GM23338 (cell line): ENCODE measurements around the gene NDST4. TPM values are rescaled to one million over a fixed set of nuclear protein-coding genes. Genes with fewer than 3 reads are reported as not detected.

Experiments
- ATAC-seq: fragments of 200-7000 bp; cut with Tn5 transposase; 3 replicates; pipeline ENCODE4 v1.9.1; 2020
- DNase-seq: peaks from one replicate; pipeline ENCODE4 v3.0.0-alpha.2; 2015; ENCODE audit warnings: low spot score
- H2AFZ ChIP-seq: fragments of 200-600 bp; sonication (generic); 2 replicates; pipeline ENCODE4 v1.8.0; 2016; ENCODE audit warnings: antibody characterized with exemption, mild to moderate bottlenecking, moderate library complexity
- H3F3A ChIP-seq: fragments of 200-600 bp; sonication (generic); replicated peaks from 2 replicates; pipeline ENCODE4 v1.8.0; 2017; ENCODE audit warnings: antibody characterized with exemption, mixed run types, low read depth
- H3K27ac ChIP-seq: fragments of 200-600 bp; sonication (generic); 2 replicates; pipeline ENCODE4 v1.6.1; 2016; ENCODE audit warnings: low read depth
- H3K27me3 ChIP-seq: fragments of 200-600 bp; sonication (generic); 2 replicates; pipeline ENCODE4 v1.8.0; 2016; ENCODE audit warnings: mild to moderate bottlenecking, mixed run types, moderate library complexity; ENCODE audit not compliant: insufficient read depth
- H3K36me3 ChIP-seq: fragments of 200-600 bp; sonication (generic); 2 replicates; pipeline ENCODE4 v1.8.0; 2016; ENCODE audit warnings: mild to moderate bottlenecking; ENCODE audit not compliant: insufficient read depth
- H3K4me1 ChIP-seq: fragments of 200-600 bp; sonication (generic); 2 replicates; pipeline ENCODE4 v1.8.0; 2016; ENCODE audit warnings: mild to moderate bottlenecking, moderate library complexity; ENCODE audit not compliant: insufficient read depth
- H3K4me2 ChIP-seq: fragments of 200-600 bp; sonication (generic); 2 replicates; pipeline ENCODE4 v1.7.1; 2017; ENCODE audit warnings: mixed run types
- H3K4me3 ChIP-seq: fragments of 200-600 bp; sonication (generic); 2 replicates; pipeline ENCODE4 v1.6.1; 2016; ENCODE audit warnings: mixed run types
- H3K79me2 ChIP-seq: fragments of 200-600 bp; sonication (generic); replicated peaks from 2 replicates; pipeline ENCODE4 v1.8.0; 2017; ENCODE audit warnings: mild to moderate bottlenecking; ENCODE audit not compliant: insufficient read depth
- H3K9me2 ChIP-seq: fragments of 200-600 bp; sonication (generic); 2 replicates; pipeline ENCODE4 v1.8.0; 2017; ENCODE audit not compliant: insufficient read depth
- H4K20me1 ChIP-seq: fragments of 200-600 bp; sonication (generic); replicated peaks from 2 replicates; pipeline ENCODE4 v1.8.0; 2017; ENCODE audit warnings: mild to moderate bottlenecking; ENCODE audit not compliant: insufficient read depth
- H3K27ac Mint-ChIP-seq: 2 replicates; pipeline ENCODE4 v1.8.0; 2020; ENCODE audit warnings: inconsistent platforms, mild to moderate bottlenecking, moderate library complexity, mixed read lengths
- H3K27me3 Mint-ChIP-seq: 3 replicates; pipeline ENCODE4 v1.8.0; 2022; ENCODE audit warnings: low read depth, mild to moderate bottlenecking, moderate library complexity, mixed read lengths, inconsistent platforms; ENCODE audit not compliant: insufficient read depth, poor library complexity
- H3K36me3 Mint-ChIP-seq: 3 replicates; pipeline ENCODE4 v1.8.0; 2021; ENCODE audit warnings: low read depth, mild to moderate bottlenecking, inconsistent platforms, moderate library complexity, mixed read lengths
- H3K4me1 Mint-ChIP-seq: 3 replicates; pipeline ENCODE4 v1.8.0; 2020; ENCODE audit warnings: mild to moderate bottlenecking, inconsistent platforms, mixed read lengths
- H3K4me3 Mint-ChIP-seq: 3 replicates; pipeline ENCODE4 v1.8.0; 2021; ENCODE audit warnings: moderate library complexity, mild to moderate bottlenecking, inconsistent platforms, mixed read lengths
- H3K9me3 Mint-ChIP-seq: 3 replicates; pipeline ENCODE4 v1.8.0; 2020; ENCODE audit warnings: moderate library complexity, mild to moderate bottlenecking, inconsistent platforms, mixed read lengths
- CREB1 ChIP-seq: fragments of 250-450 bp; sonication (Bioruptor Pico); IDR thresholded peaks from 2 replicates; pipeline ENCODE4 v1.5.0; 2020; ENCODE audit warnings: low read depth, mild to moderate bottlenecking, moderate library complexity
- CTCF ChIP-seq, 2 experiments: fragments of 200-600 bp in 1 of 2; sonication (generic) in 1 of 2; conservative IDR thresholded peaks; 2 replicates each; pipeline versions ENCODE4 v1.5.1 to v1.6.1; 2016 to 2017; ENCODE audit warnings: antibody characterized with exemption in 2 of 2, low read depth in 2 of 2, mild to moderate bottlenecking in 2 of 2, moderate library complexity in 1 of 2
- ETS1 ChIP-seq: IDR thresholded peaks from 2 replicates; pipeline ENCODE4 v1.6.1; 2016; ENCODE audit warnings: antibody characterized with exemption
- EZH2 ChIP-seq: fragments of 200-600 bp; sonication (generic); IDR thresholded peaks from one replicate; pipeline ENCODE4 v1.8.0; 2017; ENCODE audit warnings: antibody characterized with exemption, mild to moderate bottlenecking, low read depth; ENCODE audit not compliant: unreplicated experiment
- EZH2phosphoT487 ChIP-seq: fragments of 200-600 bp; sonication (generic); IDR thresholded peaks from one replicate; pipeline ENCODE4 v1.8.1; 2018; ENCODE audit warnings: antibody characterized with exemption; ENCODE audit not compliant: unreplicated experiment
- JUNB ChIP-seq: IDR thresholded peaks from one replicate; pipeline ENCODE4 v1.6.1; 2016; ENCODE audit warnings: antibody characterized with exemption; ENCODE audit not compliant: unreplicated experiment
- NANOG ChIP-seq: IDR thresholded peaks from 2 replicates; pipeline ENCODE4 v1.6.1; 2016; ENCODE audit warnings: antibody characterized with exemption, borderline replicate concordance
- POLR2AphosphoS5 ChIP-seq: IDR thresholded peaks from 2 replicates; pipeline ENCODE4 v1.6.1; 2016; ENCODE audit warnings: antibody characterized with exemption, low read depth
- REST ChIP-seq: IDR thresholded peaks from one replicate; pipeline ENCODE4 v1.6.1; 2018; ENCODE audit warnings: antibody characterized with exemption; ENCODE audit not compliant: unreplicated experiment
- STAT1 ChIP-seq: IDR thresholded peaks from one replicate; pipeline ENCODE4 v1.6.1; 2016; ENCODE audit warnings: antibody characterized with exemption; ENCODE audit not compliant: unreplicated experiment
- ZNF331 ChIP-seq: fragments of 250-450 bp; sonication (Bioruptor Pico); IDR thresholded peaks from 2 replicates; pipeline ENCODE4 v1.5.0; 2020; ENCODE audit warnings: low read depth, mild to moderate bottlenecking, moderate library complexity
- ZNF462 ChIP-seq: fragments of 250-450 bp; sonication (Bioruptor Pico); IDR thresholded peaks from 2 replicates; pipeline ENCODE4 v1.5.0; 2020; ENCODE audit warnings: mild to moderate bottlenecking, moderate library complexity
- polyA plus RNA-seq: library from polyadenylated mRNA; unstranded; fragments of >200 nt; fragmentation: Nextera tagmentation; extraction: Ambion mirVana; gene quantifications from 2 replicates; pipeline ENCODE4 v1.2.1, GENCODE V29; 2016
- total RNA-seq: library from RNA; depleted of rRNA; stranded (reverse); fragments of >200 nt; shearing (Covaris generic); gene quantifications from 2 replicates; pipeline ENCODE4 v1.2.3, GENCODE V29; 2014

Gene NDST4
- total and polyA plus RNA-seq, 2 experiments from 2014 or later, result not detected

GRCh38 chr4:115121351-115122043 lies 8.1 kb upstream of the NDST4 start:
- peaks cover 12% of the 10 kb centered on the region; the same call in 1 of the 2 replicates for H3K4me1 ChIP-seq
- H3K36me3 ChIP-seq, result no peaks in the 10 kb centered on the region
- no peak overlapping the region for H3K4me2 ChIP-seq
- peaks cover 9% of the 10 kb centered on the region for H3K4me1 Mint-ChIP-seq
- DNase-seq, result no peak
- no peaks in the 10 kb centered on the region for H3K27me3 Mint-ChIP-seq
- no peak for ATAC-seq
- H2AFZ ChIP-seq, result no peak overlapping the region
- H3K9me2 ChIP-seq, result no peaks in the 10 kb centered on the region
- H3K9me3 Mint-ChIP-seq, result no peaks in the 10 kb centered on the region
- no peak overlapping the region for H3K27ac Mint-ChIP-seq
- no peaks in the 10 kb centered on the region for H3F3A ChIP-seq
- H4K20me1 ChIP-seq, result no peaks in the 10 kb centered on the region
- no peak overlapping the region for H3K4me3 Mint-ChIP-seq
- no peak overlapping the region for H3K4me3 ChIP-seq
- no peaks in the 10 kb centered on the region for H3K27me3 ChIP-seq
- H3K79me2 ChIP-seq, result no peaks in the 10 kb centered on the region
- no peak overlapping the region for H3K27ac ChIP-seq
- TF ChIP-seq EZH2phosphoT487 (no peak), EZH2 (no peak), ZNF331 (CRISPR knock-in tag) (no peak), ZNF462 (CRISPR knock-in tag) (no peak), NANOG (no peak), REST (no peak), ETS1 (no peak), CTCF (conservative IDR thresholded peaks at IDR 0.05; ENCODE audit: low read depth in 2 of 2) (no peak), POLR2AphosphoS5 (no peak), JUNB (no peak), STAT1 (no peak), CREB1 (CRISPR knock-in tag) (no peak)
- no peaks in the 10 kb centered on the region for H3K36me3 Mint-ChIP-seq
